HCT116 (cell line): ENCODE results near the gene SLC6A11.
A peak's percentile ranks its signal among the peaks of the same experiment; 100 is the strongest.

Experiments
- CEBPB ChIP-seq: IDR thresholded peaks from 2 replicates; pipeline ENCODE4 v1.6.1; 2012; ENCODE audit warnings: low read depth
- CTCF ChIP-seq, 3 experiments: fragments of 200-600 bp in 1 of 3; sonication (generic) in 1 of 3; IDR thresholded peaks in 2 of 3; conservative IDR thresholded peaks in 1 of 3; 2 replicates each; pipeline ENCODE4 v1.5.1; 2012 to 2017; ENCODE audit warnings: low read depth in 2 of 3, low read length in 2 of 3, antibody characterized with exemption in 1 of 3, borderline replicate concordance in 1 of 3, control low read depth in 1 of 3, mild to moderate bottlenecking in 1 of 3, mixed read lengths in 1 of 3, mixed run types in 1 of 3, moderate library complexity in 1 of 3; ENCODE audit not compliant: insufficient read depth in 1 of 3
- ELF1 ChIP-seq: IDR thresholded peaks from 2 replicates; pipeline ENCODE4 v1.6.1; 2012; ENCODE audit warnings: low read depth, borderline replicate concordance
- EZH2 ChIP-seq: fragments of 200-600 bp; sonication (generic); IDR thresholded peaks from 2 replicates; pipeline ENCODE4 v1.6.1; 2017; ENCODE audit warnings: antibody characterized with exemption, mixed run types
- EZH2phosphoT487 ChIP-seq: fragments of 200-600 bp; IDR thresholded peaks from 2 replicates; pipeline ENCODE4 v1.6.1; 2018; ENCODE audit warnings: antibody characterized with exemption, borderline replicate concordance
- FOSL1 ChIP-seq: IDR thresholded peaks from 2 replicates; pipeline ENCODE4 v1.6.1; 2012; ENCODE audit warnings: low read depth
- JUND ChIP-seq: IDR thresholded peaks from 2 replicates; pipeline ENCODE4 v1.6.1; 2012
- MAX ChIP-seq: IDR thresholded peaks from 2 replicates; pipeline ENCODE4 v1.6.1; 2012
- POLR2A ChIP-seq: IDR thresholded peaks from 2 replicates; pipeline ENCODE4 v1.7.0; 2011; ENCODE audit warnings: borderline replicate concordance; ENCODE audit not compliant: insufficient read depth, insufficient read length; ENCODE audit errors: extremely low read depth
- RAD21 ChIP-seq: IDR thresholded peaks from 2 replicates; pipeline ENCODE4 v1.6.1; 2012; ENCODE audit warnings: low read depth, mild to moderate bottlenecking
- YY1 ChIP-seq: IDR thresholded peaks from 2 replicates; pipeline ENCODE4 v1.6.1; 2011; ENCODE audit warnings: low read length, low read depth, moderate library complexity, mild to moderate bottlenecking; ENCODE audit not compliant: insufficient replicate concordance; ENCODE audit errors: extremely low read depth

GRCh38 chr3:10941972-10942371, 125.9 kb downstream of the SLC6A11 start:
- TF ChIP-seq CTCF (IDR thresholded peaks at IDR 0.05 in 2 of 3, conservative IDR thresholded peaks at IDR 0.05 in 1 of 3; ENCODE audit: borderline replicate concordance in 1 of 3, insufficient read depth in 1 of 3, low read depth in 2 of 3, low read length in 2 of 3) (peak; percentile 12 to 91 (median 83); a peak in 4 of 6 replicates), CEBPB (no peak), POLR2A (no peak), RAD21 (peak; percentile 34; the same call in 1 of the 2 replicates), ELF1 (no peak), YY1 (no peak), FOSL1 (no peak), JUND (no peak), MAX (no peak), EZH2 (no peak), EZH2phosphoT487 (no peak)
